ENCODE results near the gene PFDN6. TPM values are rescaled to one million over a fixed set of nuclear protein-coding genes. Genes with fewer than 3 reads are reported as not detected.
A peak's percentile ranks its signal among the peaks of the same experiment; 100 is the strongest.

PFDN6 gene
- total RNA-seq, 3 donors from 2014 or later, result 37.9 to 50.1 (median 40.2) TPM

GRCh38 chr6:33313105-33313708 is 23.8 kb downstream of the PFDN6 start:
- TF ChIP-seq, protein P1, sequence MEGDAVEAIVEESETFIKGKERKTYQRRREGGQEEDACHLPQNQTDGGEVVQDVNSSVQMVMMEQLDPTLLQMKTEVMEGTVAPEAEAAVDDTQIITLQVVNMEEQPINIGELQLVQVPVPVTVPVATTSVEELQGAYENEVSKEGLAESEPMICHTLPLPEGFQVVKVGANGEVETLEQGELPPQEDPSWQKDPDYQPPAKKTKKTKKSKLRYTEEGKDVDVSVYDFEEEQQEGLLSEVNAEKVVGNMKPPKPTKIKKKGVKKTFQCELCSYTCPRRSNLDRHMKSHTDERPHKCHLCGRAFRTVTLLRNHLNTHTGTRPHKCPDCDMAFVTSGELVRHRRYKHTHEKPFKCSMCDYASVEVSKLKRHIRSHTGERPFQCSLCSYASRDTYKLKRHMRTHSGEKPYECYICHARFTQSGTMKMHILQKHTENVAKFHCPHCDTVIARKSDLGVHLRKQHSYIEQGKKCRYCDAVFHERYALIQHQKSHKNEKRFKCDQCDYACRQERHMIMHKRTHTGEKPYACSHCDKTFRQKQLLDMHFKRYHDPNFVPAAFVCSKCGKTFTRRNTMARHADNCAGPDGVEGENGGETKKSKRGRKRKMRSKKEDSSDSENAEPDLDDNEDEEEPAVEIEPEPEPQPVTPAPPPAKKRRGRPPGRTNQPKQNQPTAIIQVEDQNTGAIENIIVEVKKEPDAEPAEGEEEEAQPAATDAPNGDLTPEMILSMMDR (IDR thresholded peaks at IDR 0.05), result no peak
- no peaks in the 10 kb centered on the region for H3K9me3 ChIP-seq
- intact Hi-C loops (cut with DNase I, micrococcal nuclease), result no loop called here
- H3K4me3 ChIP-seq, result peak overlapping the region; percentile 62
- H3K36me3 ChIP-seq (ENCODE audit: low read depth), result no peaks in the 10 kb centered on the region
- ATAC-seq (peak; percentile 7), DNase-seq (peak; percentile 63 to 79 (median 77))
- peaks cover 25% of the 10 kb centered on the region for H3K4me1 ChIP-seq (ENCODE audit: low read depth)

DNA sequence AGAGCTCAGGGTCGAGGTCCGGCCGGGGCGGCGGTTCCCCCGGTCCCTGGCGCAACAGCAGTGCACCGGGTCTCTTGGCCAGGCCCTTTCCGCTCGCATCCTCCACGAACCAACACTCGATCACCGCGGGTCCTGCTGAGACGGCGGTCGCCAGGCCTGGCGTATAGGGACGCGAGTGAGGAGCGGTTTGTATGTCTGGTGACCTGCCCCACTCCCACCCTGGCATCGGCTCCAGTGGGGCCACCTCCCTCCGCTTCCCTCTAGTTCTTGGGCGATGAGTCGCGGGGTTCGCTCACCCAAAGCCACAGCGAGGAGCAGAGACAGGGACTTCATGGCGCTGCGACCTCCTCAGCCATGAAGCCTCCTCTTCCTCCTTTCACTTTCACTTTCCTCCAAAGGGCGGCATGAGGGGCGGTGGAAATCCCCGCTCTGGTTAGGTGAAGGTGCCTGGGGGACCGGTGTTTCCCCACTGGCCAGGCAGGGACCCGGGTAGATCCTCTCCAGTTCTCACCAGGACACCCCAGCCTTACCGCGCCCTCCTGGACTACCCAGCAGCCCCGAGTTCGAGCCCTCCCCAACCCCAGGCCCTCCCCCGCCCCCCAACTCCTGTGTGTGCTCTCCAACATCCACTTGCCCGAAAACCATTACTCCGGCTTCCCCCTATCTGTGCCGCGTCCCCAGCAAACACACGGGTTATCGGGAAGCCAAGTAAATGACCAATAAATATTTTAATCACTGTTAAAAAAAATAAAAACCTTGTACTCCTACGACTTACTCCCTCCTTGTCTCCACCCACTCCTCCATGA is 24.5 kb downstream of the PFDN6 start, which contains the start of gene TAPBP:
TAPBP (minus strand) TSS at position 370 of the 806 bp plus-strand sequence; CDS start at position 333, 37 bp downstream.
- no peaks in the 10 kb centered on the region for H3K9me3 ChIP-seq
- TF ChIP-seq, protein P1 (IDR thresholded peaks at IDR 0.05), result no peak
- peak; percentile 77 to 86 (median 79) for DNase-seq
- H3K36me3 ChIP-seq (ENCODE audit: low read depth), result no peaks in the 10 kb centered on the region
- H3K4me3 ChIP-seq, result peak within 1 kb of the TSS; percentile 62
- peaks cover 31% of the 10 kb centered on the region for H3K4me1 ChIP-seq (ENCODE audit: low read depth)
- ATAC-seq, result peak; percentile 43
- intact Hi-C loops (cut with DNase I, micrococcal nuclease), result no loop called here

DNA sequence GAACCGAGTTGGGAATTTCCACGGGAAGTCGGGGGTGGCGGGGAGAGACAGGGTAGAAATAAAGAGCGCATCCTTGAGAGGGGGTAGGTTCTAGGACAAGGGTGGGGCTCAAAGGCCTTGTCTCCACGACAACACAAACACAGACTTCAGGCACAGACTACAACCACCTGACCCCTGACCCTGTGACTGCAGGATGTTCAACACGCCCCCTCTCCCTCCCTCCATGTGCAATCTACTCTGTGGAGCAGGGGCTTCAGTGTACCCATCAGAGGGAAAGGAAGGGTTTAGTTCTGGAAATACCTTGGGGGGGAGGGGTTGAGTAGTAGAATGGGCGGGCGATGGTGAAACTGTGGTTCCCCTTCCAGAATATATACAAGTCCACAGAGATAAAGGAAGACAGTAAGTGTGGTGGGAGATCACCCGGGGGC is 25.1 kb downstream of the PFDN6 start:
- intact Hi-C loops (cut with DNase I, micrococcal nuclease), result no loop called here
- Histone ChIP-seq H3K9me3 (no peaks in the 10 kb centered on the region), H3K4me3 (peak overlapping the region; percentile 62), H3K4me1 (ENCODE audit: low read depth) (peaks cover 31% of the 10 kb centered on the region), H3K36me3 (ENCODE audit: low read depth) (no peaks in the 10 kb centered on the region)
- ATAC-seq, result peak; percentile 63
- DNase-seq, result peak; percentile 68 to 82 (median 77)
- TF ChIP-seq, protein P1 (IDR thresholded peaks at IDR 0.05), result no peak

GRCh38 chr6:33314943-33315792 is 25.8 kb downstream of the PFDN6 start:
- H3K4me3 ChIP-seq, result no peak overlapping the region
- intact Hi-C loops (cut with DNase I, micrococcal nuclease), result no loop called here
- no peaks in the 10 kb centered on the region for H3K9me3 ChIP-seq
- DNase-seq (peak; percentile 86 to 88 (median 88)), ATAC-seq (peak; percentile 51)
- TF ChIP-seq, protein P1 (IDR thresholded peaks at IDR 0.05), result no peak
- no peaks in the 10 kb centered on the region for H3K36me3 ChIP-seq (ENCODE audit: low read depth)
- peaks cover 31% of the 10 kb centered on the region for H3K4me1 ChIP-seq (ENCODE audit: low read depth)
